Neuron (in vitro differentiated cells): ENCODE results near the gene SCNN1B.
"Not testable (repeated sequence)": the region's sequence is repeated elsewhere in the genome, so short reads cannot be mapped to it uniquely, and the experiment has no call there.

Experiments used
- H2AFZ ChIP-seq: one replicate; pipeline ENCODE4 v1.6.1; 2013; ENCODE audit warnings: low read depth, mild to moderate bottlenecking, inconsistent platforms, low read length, moderate library complexity
- H3K27me3 ChIP-seq: one replicate; pipeline ENCODE4 v1.6.1; 2013; ENCODE audit warnings: low read length; ENCODE audit not compliant: insufficient read depth
- H3K36me3 ChIP-seq: one replicate; pipeline ENCODE4 v1.6.1; 2013; ENCODE audit warnings: low read length; ENCODE audit not compliant: insufficient read depth
- H3K4me1 ChIP-seq: one replicate; pipeline ENCODE4 v1.6.1; 2013; ENCODE audit warnings: low read length; ENCODE audit not compliant: insufficient read depth
- H3K4me3 ChIP-seq: 2 replicates; pipeline ENCODE4 v1.5.1; 2013; ENCODE audit warnings: mild to moderate bottlenecking, low read length, moderate library complexity
- H3K9me3 ChIP-seq: one replicate; pipeline ENCODE4 v1.6.1; 2013; ENCODE audit warnings: low read length

SCNN1B gene

GRCh38 chr16:23373436-23374219, 71.5 kb downstream of the SCNN1B start:
- no peaks in the 10 kb centered on the region for H3K4me1 ChIP-seq
- no peaks in the 10 kb centered on the region for H3K9me3 ChIP-seq
- no peaks in the 10 kb centered on the region for H3K27me3 ChIP-seq
- no peak overlapping the region for H2AFZ ChIP-seq
- no peak overlapping the region for H3K4me3 ChIP-seq
- H3K36me3 ChIP-seq = no peaks in the 10 kb centered on the region

- no peaks in the 10 kb centered on the region for H3K27me3 ChIP-seq
- H3K4me1 ChIP-seq = no peaks in the 10 kb centered on the region
- no peaks in the 10 kb centered on the region for H3K36me3 ChIP-seq
- no peak overlapping the region for H2AFZ ChIP-seq
- no peak overlapping the region for H3K4me3 ChIP-seq
- no peaks in the 10 kb centered on the region for H3K9me3 ChIP-seq
These were observed 72.8 kb downstream of the SCNN1B start for GRCh38 chr16:23374721-23375510.

- Histone ChIP-seq H3K27me3 (no peaks in the 10 kb centered on the region), H2AFZ (no peak overlapping the region), H3K4me1 (no peaks in the 10 kb centered on the region), H3K36me3 (no peaks in the 10 kb centered on the region), H3K4me3 (no peak overlapping the region), H3K9me3 (no peaks in the 10 kb centered on the region)
These were observed 73.5 kb downstream of the SCNN1B start for GRCh38 chr16:23375643-23376042.

- H3K4me3 ChIP-seq = no peak overlapping the region
- H3K9me3 ChIP-seq = no peaks in the 10 kb centered on the region
- no peaks in the 10 kb centered on the region for H3K36me3 ChIP-seq
- H2AFZ ChIP-seq = no peak overlapping the region
- no peaks in the 10 kb centered on the region for H3K27me3 ChIP-seq
- H3K4me1 ChIP-seq = no peaks in the 10 kb centered on the region
These were observed 75.2 kb downstream of the SCNN1B start for GRCh38 chr16:23377071-23377931.

- Histone ChIP-seq H3K4me1 (no peaks in the 10 kb centered on the region), H3K4me3 (no peak overlapping the region), H3K9me3 (no peaks in the 10 kb centered on the region), H2AFZ (no peak overlapping the region), H3K36me3 (no peaks in the 10 kb centered on the region), H3K27me3 (no peaks in the 10 kb centered on the region)
These were observed 76.2 kb downstream of the SCNN1B start for GRCh38 chr16:23378256-23378655.

GRCh38 chr16:23378921-23379320, 76.8 kb downstream of the SCNN1B start:
- H3K36me3 ChIP-seq = no peaks in the 10 kb centered on the region
- no peaks in the 10 kb centered on the region for H3K4me1 ChIP-seq
- no peaks in the 10 kb centered on the region for H3K27me3 ChIP-seq
- no peaks in the 10 kb centered on the region for H3K9me3 ChIP-seq
- H2AFZ ChIP-seq = no peak overlapping the region
- no peak overlapping the region for H3K4me3 ChIP-seq

- no peaks in the 10 kb centered on the region for H3K27me3 ChIP-seq
- no peaks in the 10 kb centered on the region for H3K9me3 ChIP-seq
- no peak overlapping the region for H3K4me3 ChIP-seq
- no peak overlapping the region for H2AFZ ChIP-seq
- H3K36me3 ChIP-seq = no peaks in the 10 kb centered on the region
- no peaks in the 10 kb centered on the region for H3K4me1 ChIP-seq
These were observed 77.6 kb downstream of the SCNN1B start for GRCh38 chr16:23379707-23380106.

- no peak overlapping the region for H3K4me3 ChIP-seq
- H3K36me3 ChIP-seq = no peaks in the 10 kb centered on the region
- no peaks in the 10 kb centered on the region for H3K27me3 ChIP-seq
- H3K9me3 ChIP-seq = no peaks in the 10 kb centered on the region
- no peak overlapping the region for H2AFZ ChIP-seq
- H3K4me1 ChIP-seq = no peaks in the 10 kb centered on the region
These were observed 78.4 kb downstream of the SCNN1B start for GRCh38 chr16:23380501-23380951.

- H3K36me3 ChIP-seq, H3K9me3 ChIP-seq, H3K4me3 ChIP-seq, H2AFZ ChIP-seq, H3K4me1 ChIP-seq, H3K27me3 ChIP-seq: not testable (repeated sequence)
These were observed 79.6 kb downstream of the SCNN1B start for GRCh38 chr16:23381702-23382101.

- no peaks in the 10 kb centered on the region for H3K27me3 ChIP-seq
- no peaks in the 10 kb centered on the region for H3K4me1 ChIP-seq
- H3K4me3 ChIP-seq = no peak overlapping the region
- no peak overlapping the region for H2AFZ ChIP-seq
- H3K9me3 ChIP-seq = no peaks in the 10 kb centered on the region
- no peaks in the 10 kb centered on the region for H3K36me3 ChIP-seq
These were observed 80.2 kb downstream of the SCNN1B start for GRCh38 chr16:23382279-23382678.

GRCh38 chr16:23383881-23384280, 81.8 kb downstream of the SCNN1B start:
- H3K9me3 ChIP-seq = no peaks in the 10 kb centered on the region
- H2AFZ ChIP-seq = no peak overlapping the region
- no peaks in the 10 kb centered on the region for H3K27me3 ChIP-seq

GRCh38 chr16:23384878-23385277, 82.8 kb downstream of the SCNN1B start:
- H3K4me1 ChIP-seq = no peaks in the 10 kb centered on the region
- no peaks in the 10 kb centered on the region for H3K9me3 ChIP-seq
- no peaks in the 10 kb centered on the region for H3K27me3 ChIP-seq
- H2AFZ ChIP-seq = no peak overlapping the region
- H3K4me3 ChIP-seq = no peak overlapping the region
- H3K36me3 ChIP-seq = peaks cover 10% of the 10 kb centered on the region

More at GRCh38 chr16:23383881-23384280, 81.8 kb downstream of the SCNN1B start:
- Histone ChIP-seq H3K4me3 (no peak overlapping the region), H3K36me3 (peaks cover 5% of the 10 kb centered on the region), H3K4me1 (no peaks in the 10 kb centered on the region)

- Histone ChIP-seq H2AFZ (no peak overlapping the region), H3K4me3 (no peak overlapping the region), H3K4me1 (no peaks in the 10 kb centered on the region), H3K9me3 (no peaks in the 10 kb centered on the region), H3K27me3 (no peaks in the 10 kb centered on the region), H3K36me3 (peaks cover 10% of the 10 kb centered on the region)
These were observed 83.3 kb downstream of the SCNN1B start for GRCh38 chr16:23385441-23385840.
